NCI-H510A treated with DMSO at 0.1 percent for 48 hours (cell line): Measurements from ENCODE around the gene TRPM5.

ENCODE experiments used
- DNase-seq: peaks from one replicate; lab custom pipeline; 2025; lab: John Stamatoyannopoulos, UW

Gene TRPM5

GRCh38 chr11:2420502-2421225 is 23.6 kb downstream of the TRPM5 start:
- DNase-seq, result peak; percentile 20

- DNase-seq, result peak; percentile 12
Observed at GRCh38 chr11:2419638-2420501, 24.4 kb downstream of the TRPM5 start.

GRCh38 chr11:2418693-2419360 is 25.5 kb downstream of the TRPM5 start:
- no peak for DNase-seq

- DNase-seq, result no peak
Observed at GRCh38 chr11:2417856-2418692, 26.2 kb downstream of the TRPM5 start.

GRCh38 chr11:2416765-2417164 is 27.5 kb downstream of the TRPM5 start:
- DNase-seq, result no peak

- no peak for DNase-seq
Observed at GRCh38 chr11:2415601-2416380, 28.5 kb downstream of the TRPM5 start.

GRCh38 chr11:2415171-2415570 is 29.1 kb downstream of the TRPM5 start:
- DNase-seq, result no peak

GRCh38 chr11:2414616-2415015 is 29.7 kb downstream of the TRPM5 start:
- no peak for DNase-seq

GRCh38 chr11:2413742-2414579 is 30.4 kb downstream of the TRPM5 start:
- DNase-seq, result no peak

- no peak for DNase-seq
Observed at GRCh38 chr11:2412323-2412722, 32.0 kb downstream of the TRPM5 start.

GRCh38 chr11:2411446-2412305 is 32.6 kb downstream of the TRPM5 start:
- DNase-seq, result no peak

- DNase-seq, result no peak
Observed at GRCh38 chr11:2410616-2411015, 33.7 kb downstream of the TRPM5 start.

- no peak for DNase-seq
Observed at GRCh38 chr11:2409611-2410468, 34.5 kb downstream of the TRPM5 start.

GRCh38 chr11:2409126-2409525 is 35.2 kb downstream of the TRPM5 start:
- DNase-seq, result no peak

GRCh38 chr11:2408671-2409070 is 35.6 kb downstream of the TRPM5 start:
- no peak for DNase-seq

GRCh38 chr11:2406878-2407410 is 37.4 kb downstream of the TRPM5 start:
- DNase-seq, result no peak

GRCh38 chr11:2406451-2406850 is 37.9 kb downstream of the TRPM5 start:
- DNase-seq, result no peak

GRCh38 chr11:2404735-2405196 is 39.5 kb downstream of the TRPM5 start:
- DNase-seq, result no peak
